NCI-H187 (cell line): ENCODE data around the gene FREM3.

Experiments used
- DNase-seq, 2 experiments: peaks; one replicate each; lab custom pipeline; 2025; lab: John Stamatoyannopoulos, UW

FREM3 gene

GRCh38 chr4:143667461-143667860, 33.0 kb downstream of the FREM3 start:
- no peak for DNase-seq

- no peak for DNase-seq
These were observed 42.1 kb downstream of the FREM3 start for GRCh38 chr4:143658336-143658735.

- DNase-seq, result no peak
These were observed 45.9 kb downstream of the FREM3 start for GRCh38 chr4:143654571-143654970.

- DNase-seq, result no peak
These were observed 47.4 kb downstream of the FREM3 start for GRCh38 chr4:143653031-143653430.

- no peak for DNase-seq
These were observed 57.1 kb downstream of the FREM3 start for GRCh38 chr4:143643399-143643798.

GRCh38 chr4:143642611-143643010, 57.9 kb downstream of the FREM3 start:
- DNase-seq, result no peak

GRCh38 chr4:143641361-143641760, 59.1 kb downstream of the FREM3 start:
- DNase-seq, result no peak

GRCh38 chr4:143634763-143635162, 65.7 kb downstream of the FREM3 start:
- DNase-seq, result no peak

GRCh38 chr4:143633833-143634232, 66.6 kb downstream of the FREM3 start:
- no peak for DNase-seq

- DNase-seq, result no peak
These were observed 74.2 kb downstream of the FREM3 start for GRCh38 chr4:143626134-143626911.

- DNase-seq, result no peak
These were observed 74.8 kb downstream of the FREM3 start for GRCh38 chr4:143625632-143626031.

GRCh38 chr4:143623896-143624295, 76.6 kb downstream of the FREM3 start:
- DNase-seq, result no peak

GRCh38 chr4:143618811-143619210, 81.7 kb downstream of the FREM3 start:
- DNase-seq, result no peak

GRCh38 chr4:143617994-143618679, 82.3 kb downstream of the FREM3 start:
- DNase-seq, result no peak

- DNase-seq, result no peak
These were observed 83.7 kb downstream of the FREM3 start for GRCh38 chr4:143616771-143617170.

GRCh38 chr4:143609492-143609891, 91.0 kb downstream of the FREM3 start:
- DNase-seq, result no peak

GRCh38 chr4:143606480-143606879, 94.0 kb downstream of the FREM3 start:
- DNase-seq, result no peak

- no peak for DNase-seq
These were observed 100.6 kb downstream of the FREM3 start for GRCh38 chr4:143599827-143600226.

GRCh38 chr4:143598816-143599215, 101.7 kb downstream of the FREM3 start:
- DNase-seq, result no peak

- DNase-seq, result no peak
These were observed 103.2 kb downstream of the FREM3 start for GRCh38 chr4:143597276-143597675.

- DNase-seq, result no peak
These were observed 112.8 kb downstream of the FREM3 start for GRCh38 chr4:143587703-143588102.

GRCh38 chr4:143586080-143586479, 114.4 kb downstream of the FREM3 start:
- no peak for DNase-seq

GRCh38 chr4:143585548-143585947, 114.9 kb downstream of the FREM3 start:
- DNase-seq, result no peak
